Astrocyte of the cerebellum (primary cell): Measurements from ENCODE around the gene OSBPL5.

Source experiments
- DNase-seq: peaks from one replicate; pipeline ENCODE4 v3.0.0-alpha.2; 2011; ENCODE audit warnings: low read depth
- H3K4me3 ChIP-seq: 2 replicates; pipeline ENCODE4 v1.5.1; 2011; ENCODE audit warnings: mild to moderate bottlenecking, low read depth, low read length, moderate library complexity
- in situ Hi-C: cut with HindIII; loops from 2 replicates; pipeline ENCODE4 v1.10.0; 2017; ENCODE audit warnings: low sequenced_read_pairs
- TF ChIP-seq, protein P1 (sequence below): IDR thresholded peaks from 2 replicates; pipeline ENCODE4 v1.5.1; 2012; ENCODE audit warnings: low read length, low read depth, moderate library complexity, mild to moderate bottlenecking; ENCODE audit errors: missing control alignments

OSBPL5 gene

DNA sequence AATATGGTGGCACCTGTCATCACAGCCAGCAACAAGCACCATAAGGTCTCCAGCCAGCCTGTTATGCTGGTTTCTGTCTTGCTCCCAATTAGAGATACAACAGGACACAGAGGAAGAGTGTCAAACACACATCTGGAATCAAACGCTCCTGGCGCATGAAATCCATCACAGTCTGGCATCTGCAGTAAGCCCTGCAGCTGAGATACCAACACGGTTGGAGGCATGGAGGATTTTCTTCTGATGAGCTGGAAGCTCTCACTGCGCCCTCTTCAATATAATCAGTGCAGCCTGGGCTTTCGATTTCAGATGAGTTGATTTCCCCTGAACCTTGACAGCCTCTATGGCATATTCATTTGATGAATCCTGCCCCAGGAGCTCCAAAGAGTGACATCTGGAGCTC, 80.1 kb downstream of the OSBPL5 start:
- TF ChIP-seq, protein P1, sequence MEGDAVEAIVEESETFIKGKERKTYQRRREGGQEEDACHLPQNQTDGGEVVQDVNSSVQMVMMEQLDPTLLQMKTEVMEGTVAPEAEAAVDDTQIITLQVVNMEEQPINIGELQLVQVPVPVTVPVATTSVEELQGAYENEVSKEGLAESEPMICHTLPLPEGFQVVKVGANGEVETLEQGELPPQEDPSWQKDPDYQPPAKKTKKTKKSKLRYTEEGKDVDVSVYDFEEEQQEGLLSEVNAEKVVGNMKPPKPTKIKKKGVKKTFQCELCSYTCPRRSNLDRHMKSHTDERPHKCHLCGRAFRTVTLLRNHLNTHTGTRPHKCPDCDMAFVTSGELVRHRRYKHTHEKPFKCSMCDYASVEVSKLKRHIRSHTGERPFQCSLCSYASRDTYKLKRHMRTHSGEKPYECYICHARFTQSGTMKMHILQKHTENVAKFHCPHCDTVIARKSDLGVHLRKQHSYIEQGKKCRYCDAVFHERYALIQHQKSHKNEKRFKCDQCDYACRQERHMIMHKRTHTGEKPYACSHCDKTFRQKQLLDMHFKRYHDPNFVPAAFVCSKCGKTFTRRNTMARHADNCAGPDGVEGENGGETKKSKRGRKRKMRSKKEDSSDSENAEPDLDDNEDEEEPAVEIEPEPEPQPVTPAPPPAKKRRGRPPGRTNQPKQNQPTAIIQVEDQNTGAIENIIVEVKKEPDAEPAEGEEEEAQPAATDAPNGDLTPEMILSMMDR: no peak
- no peak overlapping the region for H3K4me3 ChIP-seq
- no peak for DNase-seq
- in situ Hi-C loops: no loop called here

DNA sequence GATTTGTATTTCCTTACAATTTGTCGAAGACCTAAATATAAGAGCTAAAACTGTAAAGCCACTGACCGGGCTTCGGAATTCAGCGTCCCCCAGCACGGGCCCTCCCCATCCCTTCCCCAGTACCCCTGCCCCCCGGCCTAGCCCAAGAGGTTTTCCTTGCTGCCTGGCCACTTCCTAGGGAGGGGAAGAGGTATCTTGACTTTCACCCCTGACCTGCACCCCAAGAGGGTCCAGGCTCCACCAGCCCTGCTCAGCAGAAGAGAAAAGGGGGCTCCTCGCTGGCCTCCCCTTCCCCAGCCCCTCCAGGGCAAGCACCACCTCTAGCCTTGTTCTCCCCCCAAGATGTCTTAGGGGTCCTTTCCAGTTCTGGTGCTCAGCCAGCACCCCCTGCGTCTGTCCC, 81.8 kb downstream of the OSBPL5 start:
- DNase-seq: no peak
- in situ Hi-C loops: no loop called here
- TF ChIP-seq, protein P1: no peak
- no peak overlapping the region for H3K4me3 ChIP-seq

DNA sequence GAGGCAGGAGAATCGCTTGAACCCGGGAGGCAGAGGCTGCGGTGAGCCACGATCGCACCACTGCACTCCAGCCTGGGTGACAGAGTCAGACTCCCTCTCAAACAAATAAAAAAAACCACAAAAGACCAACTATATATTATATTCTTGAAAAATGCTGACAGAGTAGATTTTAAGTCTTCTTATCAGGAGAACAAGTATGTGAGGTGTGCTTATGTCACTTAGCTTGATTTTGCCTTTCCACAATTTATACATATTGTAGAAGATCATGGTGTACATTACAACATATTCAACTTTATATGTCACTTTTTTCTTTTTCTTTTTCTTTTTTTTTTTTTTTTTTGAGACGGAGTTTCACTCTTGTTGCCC, 83.7 kb downstream of the OSBPL5 start:
- TF ChIP-seq, protein P1: no peak
- in situ Hi-C loops: no loop called here
- no peak overlapping the region for H3K4me3 ChIP-seq
- no peak for DNase-seq

DNA sequence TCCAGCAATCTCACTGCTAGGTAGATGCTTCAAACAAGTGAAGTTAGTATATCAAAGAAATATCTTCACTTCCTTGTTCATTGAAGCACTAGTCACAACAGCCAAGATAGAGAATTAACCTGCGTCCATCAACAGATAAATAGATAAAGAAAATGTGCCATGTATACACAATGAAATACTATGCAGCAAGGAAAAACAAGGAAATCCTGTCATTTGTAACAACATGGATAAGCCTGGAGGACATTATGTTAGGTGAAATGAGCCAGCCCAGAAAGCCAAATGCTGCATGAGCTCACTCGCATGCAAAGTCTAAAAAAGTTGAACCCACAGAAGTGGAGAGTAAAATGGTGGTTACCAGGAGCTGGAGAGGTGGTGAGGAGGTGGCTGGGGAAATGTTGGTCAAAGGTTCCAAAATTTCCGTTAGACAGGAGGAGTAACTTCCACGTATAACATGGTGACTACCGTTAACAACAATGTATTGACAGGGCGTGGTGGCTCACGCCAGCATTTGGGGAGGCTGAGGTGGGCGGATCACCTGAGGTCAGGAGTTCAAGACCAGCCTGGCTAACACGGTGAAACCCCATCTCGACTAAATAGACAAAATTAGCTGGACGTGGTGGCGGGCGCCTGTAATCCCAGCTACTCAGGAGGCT, 84.3 kb downstream of the OSBPL5 start:
- in situ Hi-C loops: no loop called here
- no peak overlapping the region for H3K4me3 ChIP-seq
- TF ChIP-seq, protein P1: no peak
- DNase-seq: no peak

DNA sequence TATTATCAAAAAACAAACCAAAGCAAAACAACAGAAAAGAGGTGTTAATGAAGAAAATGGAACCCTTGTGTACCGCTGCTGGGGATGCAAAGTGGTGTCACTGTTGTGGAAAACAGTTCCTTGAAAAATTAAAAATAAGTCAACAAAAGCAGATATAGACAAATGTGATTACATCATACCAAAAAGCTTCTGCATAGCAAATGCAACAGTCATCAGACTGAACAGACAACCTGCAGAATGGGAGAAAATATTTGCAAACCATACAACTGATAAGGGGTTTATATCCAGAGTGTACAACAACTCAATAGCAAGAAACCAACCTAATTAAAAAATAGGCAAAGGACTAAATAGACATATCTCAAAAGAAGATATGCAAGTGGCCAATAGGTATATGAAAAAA, 85.0 kb downstream of the OSBPL5 start:
- in situ Hi-C loops: no loop called here
- H3K4me3 ChIP-seq: no peak overlapping the region
- DNase-seq: no peak
- TF ChIP-seq, protein P1: no peak

DNA sequence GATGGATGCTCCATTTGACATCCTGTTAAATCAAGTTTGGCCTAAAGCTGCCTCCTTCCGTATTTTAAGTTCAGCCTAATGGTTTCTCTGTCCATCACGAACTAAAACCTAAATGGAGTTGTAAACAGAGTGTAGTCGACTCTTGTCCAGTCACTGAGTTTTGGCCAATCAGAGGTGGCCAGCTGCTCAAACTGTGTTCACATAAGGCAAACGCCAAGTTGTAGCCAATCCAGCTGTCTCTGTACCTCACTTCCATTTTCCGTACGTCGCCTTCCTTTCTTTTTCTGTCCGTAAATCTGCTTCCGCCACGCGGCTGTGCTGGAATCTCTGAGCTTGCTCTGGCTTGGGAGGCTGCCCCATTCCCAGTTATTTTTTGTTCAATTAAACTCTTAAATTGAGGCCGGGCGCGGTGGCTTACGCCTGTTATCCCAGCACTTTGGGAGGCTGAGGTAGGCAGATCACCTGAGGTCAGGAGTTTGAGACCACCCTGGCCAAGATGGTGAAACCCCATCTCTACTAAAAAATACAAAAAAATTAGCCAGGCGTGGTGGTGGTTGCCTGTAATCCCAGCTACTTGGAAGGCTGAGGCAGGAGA, 87.2 kb downstream of the OSBPL5 start:
- no peak for DNase-seq
- H3K4me3 ChIP-seq: no peak overlapping the region
- TF ChIP-seq, protein P1: no peak
- in situ Hi-C loops: no loop called here
